KOPT-K1 (cell line): ENCODE measurements around the gene GRIK4.

ENCODE experiments used
- H3K27ac ChIP-seq: fragments of 200-600 bp; sonication (generic); 2 replicates; pipeline ENCODE4 v1.5.1; 2016; ENCODE audit warnings: antibody characterized with exemption, mild to moderate bottlenecking, low read depth, low read length; ENCODE audit not compliant: poor library complexity, severe bottlenecking
- H3K36me3 ChIP-seq: fragments of 200-600 bp; sonication (generic); 2 replicates; pipeline ENCODE4 v1.5.1; 2017; ENCODE audit warnings: antibody characterized with exemption, mild to moderate bottlenecking, low read length, moderate library complexity; ENCODE audit not compliant: insufficient read depth
- H3K9me3 ChIP-seq: fragments of 200-600 bp; sonication (generic); 2 replicates; pipeline ENCODE4 v1.5.1; 2017; ENCODE audit warnings: antibody characterized with exemption, low read length, mild to moderate bottlenecking; ENCODE audit not compliant: insufficient read depth, poor library complexity, severe bottlenecking

Gene GRIK4

DNA sequence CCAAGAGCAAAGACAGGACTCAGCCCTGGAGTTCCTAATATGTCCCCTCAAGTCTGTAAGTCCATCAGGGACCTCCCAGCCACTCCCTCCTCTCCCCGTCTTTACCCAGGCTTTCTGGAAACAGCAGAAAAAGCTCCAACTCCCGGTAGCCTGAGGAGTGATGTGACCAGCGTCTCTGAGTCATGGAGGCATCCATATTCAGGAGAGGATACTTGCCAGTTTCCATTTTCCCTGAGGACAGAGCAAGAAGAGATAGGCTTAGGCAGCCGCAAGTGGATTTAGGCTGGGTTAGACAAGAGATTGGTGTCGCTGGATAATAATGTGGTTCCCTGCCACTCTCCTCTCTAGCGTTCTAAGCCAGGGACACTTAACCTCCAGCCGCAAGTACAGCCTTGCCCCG lies 206.6 kb downstream of the GRIK4 start:
- H3K27ac ChIP-seq, result no peak overlapping the region
- no peaks in the 10 kb centered on the region for H3K36me3 ChIP-seq
- no peaks in the 10 kb centered on the region for H3K9me3 ChIP-seq

DNA sequence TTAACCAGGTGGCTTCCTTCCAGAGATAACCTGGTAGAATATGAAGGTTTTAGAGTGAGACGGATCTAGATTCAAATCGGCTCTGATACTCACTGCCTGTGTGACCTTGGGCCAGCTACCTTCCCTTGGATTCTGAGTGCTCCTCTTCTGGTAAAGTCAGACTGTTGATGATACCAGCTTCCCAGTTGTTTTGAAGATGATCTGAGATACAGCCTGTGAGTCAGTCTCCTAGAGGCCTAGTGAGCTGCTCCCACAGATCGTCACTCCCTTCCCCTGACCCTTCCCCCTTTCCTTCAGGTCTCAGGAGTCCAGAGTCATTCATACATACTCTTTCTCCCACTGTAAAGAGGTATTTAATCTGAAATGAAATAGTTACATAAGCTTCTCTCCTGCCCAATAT lies 207.8 kb downstream of the GRIK4 start:
- no peak overlapping the region for H3K27ac ChIP-seq
- no peaks in the 10 kb centered on the region for H3K9me3 ChIP-seq
- no peaks in the 10 kb centered on the region for H3K36me3 ChIP-seq

DNA sequence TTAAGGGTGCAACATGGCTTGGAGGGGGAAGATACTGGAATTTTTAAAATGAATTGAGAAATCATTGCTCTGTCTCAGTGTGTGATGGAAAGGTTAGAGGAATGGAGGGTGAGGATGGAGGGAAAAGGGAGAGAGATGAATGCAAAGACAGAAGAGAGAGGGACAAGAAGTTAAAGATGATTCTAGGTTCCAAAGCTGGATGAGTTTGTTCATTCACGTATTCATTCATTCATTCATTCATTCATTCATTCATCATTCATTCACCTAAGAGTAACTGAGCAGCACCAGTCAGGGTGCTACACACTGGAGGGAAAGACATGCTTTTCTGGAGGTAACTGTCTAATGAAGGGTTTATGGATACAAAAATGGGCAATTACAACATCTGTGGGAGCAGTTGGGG lies 209.2 kb downstream of the GRIK4 start:
- H3K9me3 ChIP-seq, result no peaks in the 10 kb centered on the region

DNA sequence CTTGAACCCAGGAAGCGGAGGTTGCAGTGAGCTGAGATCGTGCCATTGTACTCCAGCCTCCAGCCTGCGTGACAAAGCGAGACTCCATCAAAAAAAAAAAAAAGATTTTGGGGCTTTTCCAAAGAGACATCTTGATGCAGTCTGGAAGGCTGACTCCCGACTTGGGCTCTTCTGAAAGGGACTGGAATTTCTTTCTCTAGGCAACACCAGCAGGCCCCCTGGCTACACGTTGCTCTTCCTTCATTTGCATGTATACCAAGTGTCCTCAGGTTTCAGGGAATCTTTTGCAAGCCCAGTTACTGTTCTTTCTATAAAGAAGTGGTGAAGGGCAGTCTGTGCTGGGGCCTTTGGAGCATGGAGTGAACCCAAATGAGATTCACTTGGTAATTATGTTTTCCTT lies 211.0 kb downstream of the GRIK4 start:
- Histone ChIP-seq H3K9me3 (peaks cover 7% of the 10 kb centered on the region), H3K27ac (no peak overlapping the region)

More for the DNA sequence above, 209.2 kb downstream of the GRIK4 start:
- Histone ChIP-seq H3K36me3 (no peaks in the 10 kb centered on the region), H3K27ac (no peak overlapping the region)

DNA sequence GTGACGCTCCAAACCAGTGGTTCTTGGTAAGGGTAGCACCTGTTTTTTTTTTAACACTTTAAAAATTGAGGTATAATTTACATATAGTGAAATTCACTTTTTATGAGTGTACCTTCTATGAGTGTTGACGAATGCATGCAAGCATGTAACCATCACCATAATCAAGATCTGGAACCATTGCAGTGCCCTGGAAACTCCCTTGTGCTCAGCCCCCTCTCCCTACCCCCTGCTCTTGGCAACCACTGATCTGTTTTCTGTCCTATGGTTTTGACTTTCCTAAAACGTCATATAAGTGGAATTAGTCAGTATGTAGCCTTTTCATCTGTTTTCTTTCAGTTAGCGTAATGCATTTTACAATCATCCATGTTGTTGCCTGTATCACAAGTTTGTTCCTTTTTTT lies 212.2 kb downstream of the GRIK4 start:
- Histone ChIP-seq H3K27ac (no peak overlapping the region), H3K36me3 (no peaks in the 10 kb centered on the region), H3K9me3 (peaks cover 7% of the 10 kb centered on the region)

More for the DNA sequence above, 211.0 kb downstream of the GRIK4 start:
- H3K36me3 ChIP-seq, result no peaks in the 10 kb centered on the region

DNA sequence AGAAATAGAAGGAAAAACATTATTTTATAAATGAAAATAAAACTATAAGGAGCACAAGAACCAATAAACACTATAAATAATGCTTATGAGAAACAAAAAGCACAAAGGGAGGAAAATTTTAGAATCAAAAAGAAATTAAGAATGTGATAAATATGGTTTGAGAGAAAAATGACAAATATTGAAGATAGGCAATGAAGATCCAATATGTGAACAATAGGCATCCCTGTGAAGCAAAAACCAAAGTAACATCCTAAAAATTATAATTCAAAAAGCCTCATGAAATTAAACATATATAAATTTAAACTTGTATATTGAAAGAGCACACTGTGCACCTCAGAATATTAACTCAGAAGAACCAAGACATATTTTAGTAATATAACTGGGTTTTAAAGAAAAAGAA lies 216.2 kb downstream of the GRIK4 start:
- Histone ChIP-seq H3K36me3 (no peaks in the 10 kb centered on the region), H3K9me3 (peaks cover 7% of the 10 kb centered on the region), H3K27ac (no peak overlapping the region)

DNA sequence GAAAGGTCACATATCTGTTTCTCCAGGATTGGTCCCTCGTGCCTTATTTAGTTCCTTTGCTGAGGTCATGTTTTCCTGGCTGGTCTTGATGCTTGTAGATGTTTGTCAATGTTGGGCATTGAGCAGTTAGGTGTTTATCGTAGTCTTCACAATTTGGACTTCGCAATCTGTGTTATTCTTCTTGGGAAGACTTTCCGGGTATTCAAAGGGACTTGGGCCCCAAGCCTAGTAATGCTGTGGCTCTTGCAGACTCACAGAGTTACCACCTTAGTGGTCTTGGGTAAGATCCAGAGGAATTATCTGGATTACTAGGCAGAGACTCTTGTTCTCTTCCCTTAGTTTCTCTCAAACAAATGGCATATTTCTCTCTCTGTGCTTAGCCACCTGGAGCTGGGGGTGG lies 223.5 kb downstream of the GRIK4 start:
- Histone ChIP-seq H3K36me3 (no peaks in the 10 kb centered on the region), H3K27ac (no peak overlapping the region), H3K9me3 (no peaks in the 10 kb centered on the region)

DNA sequence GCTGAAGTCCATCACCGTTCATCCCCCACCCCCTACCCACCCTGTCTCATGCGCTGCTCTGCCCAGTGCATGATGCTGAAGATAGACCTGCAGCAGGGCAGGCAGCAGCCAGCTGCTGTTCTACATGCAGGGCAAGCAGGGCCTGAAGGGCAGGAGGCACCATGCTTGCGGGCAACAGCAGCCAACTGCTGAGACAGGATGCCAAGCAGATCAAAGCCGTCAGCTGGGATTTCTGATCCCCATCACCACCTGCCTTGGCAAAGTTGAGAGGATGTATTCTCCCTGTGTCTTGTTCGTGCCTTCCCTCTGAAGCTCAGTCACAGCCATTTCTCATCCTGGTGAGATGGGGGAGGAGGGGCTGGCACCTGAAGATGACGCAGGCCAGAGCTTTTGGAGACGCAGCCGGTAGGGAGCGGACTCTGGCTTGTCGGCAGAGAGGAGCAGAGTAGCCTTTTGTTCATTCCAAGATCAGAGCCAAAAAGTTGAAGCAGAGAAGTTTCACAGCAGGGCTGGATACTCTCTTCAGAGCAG lies 227.0 kb downstream of the GRIK4 start:
- H3K27ac ChIP-seq, result no peak overlapping the region
- H3K36me3 ChIP-seq, result no peaks in the 10 kb centered on the region
- no peaks in the 10 kb centered on the region for H3K9me3 ChIP-seq

DNA sequence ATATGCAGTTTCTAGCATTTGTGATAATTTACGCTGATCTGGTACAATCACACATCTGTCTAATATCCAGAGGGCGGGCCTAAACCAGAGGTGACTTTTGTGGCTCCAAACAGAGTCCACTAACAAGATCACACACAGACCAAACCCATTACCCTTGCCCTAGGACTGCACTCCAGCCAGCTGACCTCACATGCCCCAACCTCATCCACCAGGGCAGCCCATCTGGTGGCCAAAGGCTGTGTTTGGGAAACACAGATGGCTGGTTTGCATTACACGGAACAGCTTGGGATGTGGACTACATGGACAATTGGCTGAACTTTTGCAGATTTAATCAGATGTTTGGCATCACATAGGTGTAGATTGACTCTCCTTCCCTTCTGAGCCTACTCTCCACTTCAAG lies 228.2 kb downstream of the GRIK4 start:
- Histone ChIP-seq H3K36me3 (no peaks in the 10 kb centered on the region), H3K9me3 (no peaks in the 10 kb centered on the region), H3K27ac (no peak overlapping the region)

DNA sequence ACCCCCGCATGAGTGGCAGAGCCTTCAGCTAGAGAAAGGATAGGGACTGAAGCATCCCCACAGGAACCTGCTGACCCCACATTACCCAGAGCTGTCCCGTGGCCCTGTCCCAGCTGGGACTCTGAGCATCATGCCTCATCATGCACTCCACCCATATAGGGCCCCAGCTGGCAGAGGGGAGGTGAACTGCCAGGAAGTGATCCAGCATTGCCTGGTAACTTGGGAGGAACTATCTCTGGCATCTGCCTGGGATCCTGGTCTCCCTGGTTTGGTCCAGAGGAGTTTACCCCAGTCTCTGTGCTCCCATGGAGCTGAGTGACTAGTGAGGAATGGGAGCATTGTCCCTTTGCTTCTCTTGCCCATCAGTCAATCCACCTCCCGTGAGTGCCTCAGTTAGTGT lies 228.8 kb downstream of the GRIK4 start:
- H3K9me3 ChIP-seq, result no peaks in the 10 kb centered on the region
- no peaks in the 10 kb centered on the region for H3K36me3 ChIP-seq
- H3K27ac ChIP-seq, result no peak overlapping the region

DNA sequence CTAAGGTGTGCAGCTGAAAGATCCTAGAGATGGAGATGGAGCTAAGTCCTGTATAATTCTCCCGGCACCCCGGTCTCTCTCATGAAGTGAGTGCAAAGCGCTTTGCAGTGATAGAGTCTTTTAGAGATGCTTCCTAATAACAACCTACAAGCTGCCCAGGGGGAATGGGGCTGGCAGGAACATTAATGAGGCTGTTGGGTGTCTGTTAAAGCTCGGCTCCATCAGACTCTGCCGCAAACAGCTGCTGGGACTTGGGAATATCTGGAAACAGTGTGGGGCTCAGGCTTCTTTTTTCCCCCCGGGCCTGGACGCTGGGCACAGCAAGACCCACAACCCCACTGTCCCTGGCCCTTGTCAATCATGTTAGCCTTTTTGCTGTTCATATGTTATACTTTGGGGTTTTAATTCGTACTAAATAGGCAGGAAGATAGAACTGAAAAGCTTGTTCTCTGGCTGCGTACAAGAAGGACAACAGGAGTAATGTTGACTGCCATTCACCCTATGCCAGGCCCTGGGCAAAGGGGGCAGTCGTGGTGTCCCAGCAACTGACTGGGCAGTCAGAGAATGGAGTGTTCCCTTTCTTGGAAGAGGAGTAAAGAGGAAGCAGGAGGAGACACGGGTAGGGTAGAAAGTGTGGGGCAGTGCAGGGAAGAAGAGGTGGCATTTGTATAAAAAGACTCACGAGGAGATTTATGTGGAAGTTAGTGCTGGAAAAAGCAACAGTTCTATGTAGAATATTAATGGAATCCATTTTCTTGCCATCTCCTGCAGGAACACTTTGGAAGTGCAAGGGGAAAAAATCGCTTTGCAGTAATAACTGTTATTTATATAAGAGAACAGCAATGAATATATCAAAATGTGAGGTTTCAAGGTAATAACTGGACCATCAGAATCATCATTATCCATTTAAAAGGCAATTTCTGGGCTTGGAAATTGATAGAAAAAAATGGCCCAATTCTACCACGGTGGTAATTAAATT lies 232.8 kb downstream of the GRIK4 start:
- Histone ChIP-seq H3K9me3 (no peaks in the 10 kb centered on the region), H3K27ac (no peak overlapping the region), H3K36me3 (no peaks in the 10 kb centered on the region)

DNA sequence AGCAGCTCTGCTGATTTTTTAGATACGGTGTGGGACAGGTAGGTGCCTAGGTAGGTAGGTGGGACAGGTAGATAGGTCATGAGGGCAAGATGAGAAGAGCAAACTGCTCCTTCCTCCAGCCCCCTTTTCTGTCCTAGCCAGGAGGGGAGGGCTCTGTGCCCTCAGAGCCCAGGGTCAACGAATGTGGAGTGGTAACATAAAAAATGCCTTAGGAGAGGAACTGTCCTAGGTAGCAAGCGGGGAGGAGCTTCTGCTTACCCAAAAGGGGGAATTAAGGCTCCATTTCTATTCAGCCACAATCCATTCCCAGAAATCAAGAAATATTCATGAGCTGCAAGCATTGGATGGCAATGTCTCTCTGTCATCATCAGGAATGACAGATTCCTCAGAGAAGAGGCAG lies 234.8 kb downstream of the GRIK4 start:
- H3K27ac ChIP-seq, result no peak overlapping the region
- no peaks in the 10 kb centered on the region for H3K36me3 ChIP-seq
- no peaks in the 10 kb centered on the region for H3K9me3 ChIP-seq

DNA sequence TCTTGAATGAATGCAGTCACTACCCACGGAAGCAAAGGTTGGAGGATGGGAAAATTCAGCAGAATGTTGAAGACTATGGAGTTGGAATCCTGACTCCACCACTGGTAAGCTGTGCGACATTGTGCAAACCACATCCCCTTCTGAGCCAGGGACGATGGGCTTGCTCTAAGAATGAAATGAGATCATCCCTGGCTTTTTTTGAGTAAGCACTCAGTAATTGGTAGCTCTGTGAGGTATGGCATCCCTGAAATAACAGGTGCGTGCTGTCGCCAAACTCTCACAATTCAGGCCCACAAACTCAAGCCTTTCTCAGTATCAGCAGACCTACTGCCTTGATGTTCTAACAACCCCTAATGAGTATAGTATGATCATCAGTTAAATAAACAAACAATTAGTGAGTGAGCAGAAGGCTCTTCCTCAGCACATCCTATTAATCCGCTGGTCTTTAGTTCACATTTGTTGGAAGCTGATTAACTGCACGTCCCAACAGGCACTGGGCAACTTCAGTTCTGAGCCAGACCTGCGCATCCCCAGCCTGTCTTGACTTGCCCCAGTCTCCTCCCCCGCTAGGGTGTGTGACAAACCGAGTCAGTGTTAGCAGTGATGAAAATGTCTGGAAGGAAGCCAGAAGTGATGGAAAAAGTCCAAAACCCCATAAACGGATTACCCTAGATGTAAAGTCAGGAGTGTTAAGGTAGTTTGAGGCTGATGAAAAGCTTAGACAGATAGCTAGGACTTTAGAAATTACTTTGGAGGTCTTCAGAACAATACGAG lies 235.5 kb downstream of the GRIK4 start:
- H3K9me3 ChIP-seq, result no peaks in the 10 kb centered on the region
- no peak overlapping the region for H3K27ac ChIP-seq

DNA sequence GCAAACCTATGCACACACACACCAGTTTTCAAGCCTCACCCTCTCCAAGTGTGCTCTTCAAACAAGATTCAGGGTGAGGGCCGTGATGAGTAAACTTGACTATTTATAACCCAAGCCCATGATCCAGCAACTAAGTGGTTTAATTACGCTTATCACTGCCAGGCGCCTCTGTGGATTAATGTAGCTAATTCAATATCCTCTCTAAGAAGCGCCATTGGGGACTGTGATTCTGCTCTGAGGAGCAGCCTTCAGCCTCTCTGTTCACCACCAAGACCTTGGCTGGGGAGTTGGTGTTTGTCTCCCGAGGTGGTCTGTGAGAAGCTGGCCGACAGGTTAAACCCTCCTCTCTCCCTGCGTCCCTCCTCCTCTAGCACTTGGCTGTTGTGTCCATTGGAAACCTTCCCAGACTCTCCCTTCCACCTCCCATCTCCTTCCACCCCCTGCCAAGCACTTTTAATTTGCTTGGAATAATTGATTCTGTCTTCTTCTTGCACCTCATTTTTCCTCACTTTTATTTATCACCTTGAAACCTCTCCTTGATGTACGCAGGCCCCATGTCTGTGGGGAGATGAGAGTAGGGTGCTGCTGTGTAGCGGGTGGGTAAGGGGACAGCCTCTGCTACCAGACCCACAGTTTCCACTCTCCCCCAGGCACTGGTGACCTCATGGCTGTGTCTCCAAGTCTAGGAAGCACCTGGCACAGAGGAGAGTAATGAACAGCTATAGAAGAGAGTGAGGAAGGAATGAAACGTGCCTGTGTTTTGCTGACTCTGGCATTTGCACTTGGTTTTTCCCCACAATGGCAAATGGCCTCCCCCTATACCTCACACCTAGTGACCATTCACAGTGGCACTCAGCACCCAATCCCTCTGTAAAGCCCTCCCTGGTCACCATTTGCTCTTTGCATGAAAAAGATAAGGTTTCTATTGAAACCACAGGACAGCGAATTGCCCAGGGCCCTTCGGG lies 236.6 kb downstream of the GRIK4 start:
- no peaks in the 10 kb centered on the region for H3K36me3 ChIP-seq
- no peak overlapping the region for H3K27ac ChIP-seq
- H3K9me3 ChIP-seq, result no peaks in the 10 kb centered on the region

More for the DNA sequence above, 235.5 kb downstream of the GRIK4 start:
- no peaks in the 10 kb centered on the region for H3K36me3 ChIP-seq
